ENCODE data around the gene FOLR1. TPM values are rescaled to one million over a fixed set of nuclear protein-coding genes. Genes with fewer than 3 reads are reported as not detected.

Gene FOLR1
- total and polyA plus RNA-seq, 7 donors: 0.22 to 0.36 TPM; not detected in 5

DNA sequence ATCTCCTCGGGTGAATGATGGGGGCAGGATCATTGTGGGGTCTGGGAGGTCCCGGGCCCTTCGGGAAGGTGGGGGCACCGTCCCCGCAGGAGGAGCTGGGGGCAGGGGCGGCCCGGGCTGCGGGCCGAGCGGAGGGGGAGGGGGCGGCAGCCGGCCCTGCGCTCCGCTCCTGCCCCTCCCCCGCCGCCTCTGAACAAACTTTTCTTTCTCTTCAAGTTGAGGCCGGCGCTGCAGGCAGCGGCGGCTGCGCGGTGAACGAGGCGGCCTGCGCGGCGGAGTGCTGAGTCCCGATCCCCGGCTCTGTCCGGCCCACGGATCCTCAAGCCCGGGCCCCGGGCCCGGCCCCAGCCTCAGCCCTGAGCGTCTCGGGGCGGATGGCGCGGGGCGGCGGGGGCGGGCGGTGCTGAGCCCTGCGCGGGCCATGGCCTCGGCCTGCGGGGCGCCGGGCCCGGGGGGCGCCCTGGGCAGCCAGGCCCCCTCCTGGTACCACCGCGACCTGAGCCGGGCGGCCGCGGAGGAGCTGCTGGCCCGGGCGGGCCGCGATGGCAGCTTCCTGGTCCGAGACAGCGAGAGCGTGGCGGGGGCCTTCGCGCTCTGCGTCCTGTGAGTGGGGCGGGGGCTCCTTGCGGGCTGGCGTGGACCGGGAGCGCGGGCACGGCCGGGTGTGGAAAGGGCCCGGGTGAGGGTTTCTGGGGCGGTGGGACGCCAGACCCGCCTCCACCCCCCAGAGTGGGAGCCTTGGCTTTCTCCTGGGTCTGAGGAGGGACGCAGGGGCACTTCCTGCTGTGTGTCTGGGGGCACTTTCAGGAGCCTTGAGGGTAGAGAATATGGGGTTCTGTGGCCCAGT, 32.8 kb downstream of the FOLR1 start, which contains the start of gene INPPL1:
TSS of gene INPPL1 (plus strand) at position 204 of the 847 bp plus-strand sequence. CDS start at position 422, 218 bp downstream.
- 2 to 8% (median 3%) methylated on average over 37 to 81 of the region's 81 CpGs for WGBS, 3 donors
- peak within 1 kb of the TSS; percentile 72 for H3K4me3 ChIP-seq
- TF ChIP-seq, protein P1, sequence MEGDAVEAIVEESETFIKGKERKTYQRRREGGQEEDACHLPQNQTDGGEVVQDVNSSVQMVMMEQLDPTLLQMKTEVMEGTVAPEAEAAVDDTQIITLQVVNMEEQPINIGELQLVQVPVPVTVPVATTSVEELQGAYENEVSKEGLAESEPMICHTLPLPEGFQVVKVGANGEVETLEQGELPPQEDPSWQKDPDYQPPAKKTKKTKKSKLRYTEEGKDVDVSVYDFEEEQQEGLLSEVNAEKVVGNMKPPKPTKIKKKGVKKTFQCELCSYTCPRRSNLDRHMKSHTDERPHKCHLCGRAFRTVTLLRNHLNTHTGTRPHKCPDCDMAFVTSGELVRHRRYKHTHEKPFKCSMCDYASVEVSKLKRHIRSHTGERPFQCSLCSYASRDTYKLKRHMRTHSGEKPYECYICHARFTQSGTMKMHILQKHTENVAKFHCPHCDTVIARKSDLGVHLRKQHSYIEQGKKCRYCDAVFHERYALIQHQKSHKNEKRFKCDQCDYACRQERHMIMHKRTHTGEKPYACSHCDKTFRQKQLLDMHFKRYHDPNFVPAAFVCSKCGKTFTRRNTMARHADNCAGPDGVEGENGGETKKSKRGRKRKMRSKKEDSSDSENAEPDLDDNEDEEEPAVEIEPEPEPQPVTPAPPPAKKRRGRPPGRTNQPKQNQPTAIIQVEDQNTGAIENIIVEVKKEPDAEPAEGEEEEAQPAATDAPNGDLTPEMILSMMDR (IDR thresholded peaks at IDR 0.05): no peak
- H3K27me3 ChIP-seq (ENCODE audit: insufficient read depth in 3 of 3, low read length in 2 of 3): no peaks in the 10 kb centered on the region
- H3K4me1 ChIP-seq: peaks cover 16% of the 10 kb centered on the region
- ATAC-seq: peak in 3 of 4 donors; percentile 13 to 25 (median 20)
- peak; percentile 63 to 78 for DNase-seq
- intact Hi-C loops (cut with DNase I): loop anchor here in 1 of 2 donors (1.0 to 5.0 kb wide), 3 partner anchors 15 to 208 kb away; partner anchors contain the start of genes ANAPC15 and CLPB
- H3K9me3 ChIP-seq: no peaks in the 10 kb centered on the region
- H3K27ac ChIP-seq: peak within 1 kb of the TSS; percentile 94
- peaks cover 0 to 28% of the 10 kb centered on the region in 2 donors for H3K36me3 ChIP-seq (ENCODE audit: insufficient read depth in 1 of 2, low read depth in 1 of 2)

DNA sequence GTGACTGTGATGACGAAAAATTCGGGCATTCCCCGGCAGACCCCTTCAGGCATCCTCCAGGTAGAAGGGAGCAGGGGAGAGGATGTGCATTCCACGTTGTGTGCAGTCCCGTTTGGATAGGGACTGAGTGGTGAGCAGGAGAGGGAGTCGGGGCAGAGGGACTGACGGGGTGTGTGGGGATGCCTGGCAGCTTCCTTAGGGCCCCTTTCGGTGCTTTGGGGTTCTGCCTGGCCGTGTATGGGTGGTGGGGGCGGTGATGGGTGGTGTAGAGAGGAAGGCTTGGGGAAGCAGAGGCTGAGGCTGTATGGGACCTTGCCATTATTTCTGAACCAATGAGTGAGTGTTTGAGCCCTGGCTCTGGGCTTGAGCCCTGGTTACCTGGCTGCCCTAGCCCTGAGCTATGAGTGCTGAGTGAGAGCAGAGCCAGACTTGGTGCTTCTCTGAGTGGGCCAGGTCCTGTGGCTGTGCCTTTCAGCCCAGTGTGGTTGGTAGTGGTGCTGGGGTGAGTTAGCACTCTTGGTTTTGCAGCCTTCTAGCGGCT, 33.5 kb downstream of the FOLR1 start:
- H3K9me3 ChIP-seq: no peaks in the 10 kb centered on the region
- no peak for ATAC-seq
- H3K4me1 ChIP-seq: peaks cover 16% of the 10 kb centered on the region
- intact Hi-C loops (cut with DNase I): loop anchor here in 1 of 2 donors (1.0 kb wide), 1 partner anchor 14 kb away; no protein-coding TSS in a partner anchor
- TF ChIP-seq, protein P1 (IDR thresholded peaks at IDR 0.05): no peak
- H3K27ac ChIP-seq: peak overlapping the region; percentile 94
- H3K36me3 ChIP-seq (ENCODE audit: insufficient read depth in 1 of 2, low read depth in 1 of 2): peaks cover 0 to 35% of the 10 kb centered on the region in 2 donors
- no peaks in the 10 kb centered on the region for H3K27me3 ChIP-seq (ENCODE audit: insufficient read depth in 3 of 3, low read length in 2 of 3)
- WGBS, 3 donors: 25 to 35% (median 27%) methylated on average over 11 of the region's 11 CpGs
- DNase-seq: no peak
- H3K4me3 ChIP-seq: peak overlapping the region; percentile 72

DNA sequence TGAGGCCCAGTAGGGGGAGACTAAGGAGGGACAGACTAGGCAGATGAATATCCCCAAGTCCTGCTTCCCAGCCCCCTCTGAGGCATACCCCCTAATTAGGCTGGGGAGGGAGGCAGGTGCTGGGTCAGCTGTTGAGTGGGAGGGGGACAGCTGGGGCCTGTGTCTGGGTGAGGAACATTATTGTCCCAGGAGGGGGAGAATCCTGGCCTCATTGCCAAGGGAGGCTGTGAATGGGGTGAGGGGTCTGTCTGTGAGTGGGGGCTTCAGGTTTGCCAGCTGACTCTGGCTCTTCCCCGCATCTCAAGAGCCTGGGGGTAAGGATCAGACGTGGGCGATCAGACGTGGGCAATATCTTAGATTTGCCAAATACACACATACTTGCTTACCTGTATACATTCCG, 34.8 kb downstream of the FOLR1 start:
- WGBS, 3 donors: 74 to 80% (median 79%) methylated on average over 5 of the region's 5 CpGs
- intact Hi-C loops (cut with DNase I): no loop called here
- Histone ChIP-seq H3K4me3 (no peak overlapping the region), H3K36me3 (ENCODE audit: insufficient read depth in 1 of 2, low read depth in 1 of 2) (peaks cover 0 to 47% of the 10 kb centered on the region in 2 donors), H3K27me3 (ENCODE audit: insufficient read depth in 3 of 3, low read length in 2 of 3) (no peaks in the 10 kb centered on the region), H3K9me3 (no peaks in the 10 kb centered on the region), H3K4me1 (peaks cover 16% of the 10 kb centered on the region), H3K27ac (no peak overlapping the region)
- TF ChIP-seq, protein P1 (IDR thresholded peaks at IDR 0.05): no peak
- DNase-seq (no peak), ATAC-seq (no peak)

DNA sequence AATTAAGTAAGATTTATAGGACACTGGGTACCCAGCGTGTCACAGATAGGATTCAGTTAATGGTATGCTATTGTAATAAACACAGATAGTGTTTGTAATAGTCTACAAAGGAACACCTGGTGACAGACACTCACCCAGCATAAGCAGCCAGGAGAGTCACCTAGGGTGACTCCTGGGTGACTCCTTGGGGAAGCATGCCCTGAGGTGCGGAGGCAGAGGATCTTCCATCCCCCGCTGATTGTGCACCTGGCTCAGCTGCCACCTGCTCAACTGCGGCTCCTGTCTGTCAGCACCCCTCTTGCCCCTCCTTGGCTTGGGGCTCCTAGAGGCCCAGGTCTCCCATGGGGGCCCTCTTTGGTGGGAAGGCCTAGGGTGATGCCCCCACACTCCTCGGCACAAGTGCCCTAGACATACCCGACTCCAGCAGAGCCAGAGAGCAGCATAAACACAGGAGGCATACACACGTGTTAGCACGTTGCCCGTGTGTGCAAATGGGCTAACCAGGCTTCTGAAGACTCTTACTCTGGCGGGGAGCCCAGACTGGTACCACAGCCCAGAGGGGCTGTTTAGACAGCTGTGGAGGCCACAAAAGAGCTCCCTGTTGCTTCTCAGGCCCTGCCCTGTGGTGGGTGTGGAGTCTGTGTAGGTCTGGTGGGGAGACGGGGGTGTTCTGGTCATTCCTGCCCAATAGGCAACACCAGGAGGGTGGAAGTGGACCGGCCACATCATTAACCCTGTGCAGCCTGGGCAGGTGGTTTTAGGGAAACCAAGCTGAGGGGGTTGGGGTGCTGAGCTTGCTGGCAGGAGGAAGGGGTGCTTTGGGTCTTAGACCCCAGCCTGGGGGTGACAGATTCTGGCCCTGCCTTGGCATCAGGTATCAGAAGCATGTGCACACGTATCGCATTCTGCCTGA, 35.6 kb downstream of the FOLR1 start:
- DNase-seq (no peak), ATAC-seq (no peak)
- intact Hi-C loops (cut with DNase I): no loop called here
- Histone ChIP-seq H3K9me3 (no peaks in the 10 kb centered on the region), H3K27me3 (ENCODE audit: insufficient read depth in 3 of 3, low read length in 2 of 3) (no peaks in the 10 kb centered on the region), H3K4me1 (peaks cover 12% of the 10 kb centered on the region), H3K27ac (no peak overlapping the region), H3K36me3 (ENCODE audit: insufficient read depth in 1 of 2, low read depth in 1 of 2) (peaks cover 0 to 55% of the 10 kb centered on the region in 2 donors), H3K4me3 (no peak overlapping the region)
- whole genome bisulfite sequencing, 3 donors: 57 to 65% (median 63%) methylated on average over 12 to 14 of the region's 14 CpGs
- TF ChIP-seq, protein P1 (IDR thresholded peaks at IDR 0.05): no peak
